HEK293T (cell line): ENCODE data around the gene DTHD1.

ENCODE experiments used
- ARNT ChIP-seq: fragments of 450-650 bp; IDR thresholded peaks from 2 replicates; pipeline ENCODE4 v1.6.1; 2017; ENCODE audit warnings: mild to moderate bottlenecking
- ELF4 ChIP-seq: fragments of 450-650 bp; IDR thresholded peaks from 2 replicates; pipeline ENCODE4 v1.6.1; 2017; ENCODE audit warnings: antibody characterized with exemption
- FOXA1 ChIP-seq: fragments of 450-650 bp; IDR thresholded peaks from 2 replicates; pipeline ENCODE4 v1.6.1; 2016; ENCODE audit warnings: mild to moderate bottlenecking
- FOXK2 ChIP-seq: fragments of 450-650 bp; IDR thresholded peaks from 2 replicates; pipeline ENCODE4 v1.6.1; 2016; ENCODE audit warnings: mild to moderate bottlenecking
- FOXM1 ChIP-seq: fragments of 450-650 bp; IDR thresholded peaks from 2 replicates; pipeline ENCODE4 v1.6.1; 2017; ENCODE audit warnings: mild to moderate bottlenecking, borderline replicate concordance
- HDGF ChIP-seq: fragments of 450-650 bp; IDR thresholded peaks from 2 replicates; pipeline ENCODE4 v1.6.1; 2017; ENCODE audit warnings: antibody characterized with exemption, borderline replicate concordance
- LEF1 ChIP-seq: fragments of 450-650 bp; IDR thresholded peaks from 2 replicates; pipeline ENCODE4 v1.6.1; 2017; ENCODE audit warnings: mild to moderate bottlenecking, borderline replicate concordance
- NFRKB ChIP-seq: fragments of 450-650 bp; IDR thresholded peaks from 2 replicates; pipeline ENCODE4 v1.6.1; 2016; ENCODE audit warnings: mild to moderate bottlenecking, moderate library complexity
- PKNOX1 ChIP-seq: fragments of 450-650 bp; IDR thresholded peaks from 2 replicates; pipeline ENCODE4 v1.6.1; 2016
- SP1 ChIP-seq: fragments of 450-650 bp; IDR thresholded peaks from 2 replicates; pipeline ENCODE4 v1.6.1; 2017
- SUZ12 ChIP-seq: fragments of 450-650 bp; IDR thresholded peaks from 2 replicates; pipeline ENCODE4 v1.6.1; 2016; ENCODE audit warnings: mild to moderate bottlenecking
- TARDBP ChIP-seq: fragments of 450-650 bp; IDR thresholded peaks from 2 replicates; pipeline ENCODE4 v1.6.1; 2016

GRCh38 chr4:36333303-36333877, 52.0 kb downstream of the DTHD1 start:
- TF ChIP-seq PKNOX1 (no peak), FOXA1 (no peak), SP1 (no peak), LEF1 (no peak), NFRKB (no peak), ARNT (no peak), ELF4 (no peak), HDGF (no peak), FOXM1 (no peak), SUZ12 (no peak), TARDBP (no peak), FOXK2 (no peak)
